Progenitor cell of endocrine pancreas (in vitro differentiated cells): Measurements from ENCODE around the gene POLE. TPM values are rescaled to one million over a fixed set of nuclear protein-coding genes. Genes with fewer than 3 reads are reported as not detected.

Experiments used
- DNase-seq: peaks from one replicate; pipeline ENCODE4 v3.0.0; 2021; ENCODE audit warnings: low spot score; ENCODE audit not compliant: unreplicated experiment
- H3K27ac Mint-ChIP-seq: 2 replicates; pipeline ENCODE4 v1.8.0; 2021; ENCODE audit warnings: mild to moderate bottlenecking, moderate library complexity, mixed read lengths
- H3K27me3 Mint-ChIP-seq: 2 replicates; pipeline ENCODE4 v1.8.0; 2021; ENCODE audit warnings: mixed read lengths
- H3K36me3 Mint-ChIP-seq: 2 replicates; pipeline ENCODE4 v1.8.0; 2022; ENCODE audit warnings: mixed read lengths; ENCODE audit not compliant: insufficient read depth
- H3K4me1 Mint-ChIP-seq: 2 replicates; pipeline ENCODE4 v1.8.0; 2021; ENCODE audit warnings: low read depth, mixed read lengths
- H3K4me3 Mint-ChIP-seq: 2 replicates; pipeline ENCODE4 v1.8.0; 2021; ENCODE audit warnings: low read depth, mild to moderate bottlenecking, moderate library complexity, mixed read lengths
- H3K9me3 Mint-ChIP-seq: 2 replicates; pipeline ENCODE4 v1.8.0; 2021; ENCODE audit warnings: low read depth, mixed read lengths
- CTCF ChIP-seq: fragments of 200-600 bp; sonication (generic); IDR thresholded peaks from one replicate; pipeline ENCODE4 v1.5.0; 2021; ENCODE audit warnings: antibody characterized with exemption, mild to moderate bottlenecking; ENCODE audit not compliant: unreplicated experiment
- total RNA-seq: library from RNA; stranded (reverse); gene quantifications from 2 replicates; pipeline ENCODE4 v1.2.1, GENCODE V29; 2021

Gene POLE
- total RNA-seq, 1 donor from 2014 or later, result 121 TPM

- Mint-ChIP-seq H3K4me1 (no peaks in the 10 kb centered on the region), H3K9me3 (no peaks in the 10 kb centered on the region), H3K27ac (no peak overlapping the region), H3K27me3 (no peaks in the 10 kb centered on the region), H3K36me3 (peaks cover 20% of the 10 kb centered on the region), H3K4me3 (no peak overlapping the region)
- DNase-seq, result no peak
- TF ChIP-seq CTCF, result no peak
Measured at GRCh38 chr12:132720606-132721345, 33.6 kb upstream of the POLE start.

- H3K27ac Mint-ChIP-seq, result no peak overlapping the region
- no peaks in the 10 kb centered on the region for H3K4me1 Mint-ChIP-seq
- H3K4me3 Mint-ChIP-seq, result no peak overlapping the region
- no peaks in the 10 kb centered on the region for H3K9me3 Mint-ChIP-seq
- peaks cover 15% of the 10 kb centered on the region for H3K36me3 Mint-ChIP-seq
- no peak for DNase-seq
- TF ChIP-seq CTCF, result no peak
- H3K27me3 Mint-ChIP-seq, result no peaks in the 10 kb centered on the region
Measured at GRCh38 chr12:132719954-132720324, 32.8 kb upstream of the POLE start.

- Mint-ChIP-seq H3K4me3 (no peak overlapping the region), H3K9me3 (no peaks in the 10 kb centered on the region), H3K4me1 (no peaks in the 10 kb centered on the region), H3K27me3 (no peaks in the 10 kb centered on the region), H3K36me3 (peaks cover 18% of the 10 kb centered on the region), H3K27ac (no peak overlapping the region)
- no peak for DNase-seq
- TF ChIP-seq CTCF, result no peak
Measured at GRCh38 chr12:132719141-132719953, 32.2 kb upstream of the POLE start.

- H3K27ac Mint-ChIP-seq, result no peak overlapping the region
- TF ChIP-seq CTCF, result no peak
- DNase-seq, result no peak
- no peak overlapping the region for H3K4me3 Mint-ChIP-seq
- H3K9me3 Mint-ChIP-seq, result no peaks in the 10 kb centered on the region
- H3K27me3 Mint-ChIP-seq, result no peaks in the 10 kb centered on the region
- no peaks in the 10 kb centered on the region for H3K4me1 Mint-ChIP-seq
- peaks cover 14% of the 10 kb centered on the region for H3K36me3 Mint-ChIP-seq
Measured at GRCh38 chr12:132718644-132719043, 31.5 kb upstream of the POLE start.

- Mint-ChIP-seq H3K9me3 (no peaks in the 10 kb centered on the region), H3K27ac (no peak overlapping the region), H3K27me3 (no peaks in the 10 kb centered on the region), H3K4me1 (no peaks in the 10 kb centered on the region), H3K4me3 (no peak overlapping the region), H3K36me3 (peaks cover 12% of the 10 kb centered on the region)
- DNase-seq, result no peak
- no peak for TF ChIP-seq CTCF
Measured at GRCh38 chr12:132717531-132718387, 30.6 kb upstream of the POLE start.
